ENCODE data around the gene SLC2A13. TPM values are rescaled to one million over a fixed set of nuclear protein-coding genes. Genes with fewer than 3 reads are reported as not detected.
A peak's percentile ranks its signal among the peaks of the same experiment; 100 is the strongest.
"Not testable (repeated sequence)": the region's sequence is repeated elsewhere in the genome, so short reads cannot be mapped to it uniquely, and the experiment has no call there.

SLC2A13 gene
- total and polyA plus RNA-seq, 3 donors from 2014 or later, result 3.3 to 19.8 (median 18.0) TPM

DNA sequence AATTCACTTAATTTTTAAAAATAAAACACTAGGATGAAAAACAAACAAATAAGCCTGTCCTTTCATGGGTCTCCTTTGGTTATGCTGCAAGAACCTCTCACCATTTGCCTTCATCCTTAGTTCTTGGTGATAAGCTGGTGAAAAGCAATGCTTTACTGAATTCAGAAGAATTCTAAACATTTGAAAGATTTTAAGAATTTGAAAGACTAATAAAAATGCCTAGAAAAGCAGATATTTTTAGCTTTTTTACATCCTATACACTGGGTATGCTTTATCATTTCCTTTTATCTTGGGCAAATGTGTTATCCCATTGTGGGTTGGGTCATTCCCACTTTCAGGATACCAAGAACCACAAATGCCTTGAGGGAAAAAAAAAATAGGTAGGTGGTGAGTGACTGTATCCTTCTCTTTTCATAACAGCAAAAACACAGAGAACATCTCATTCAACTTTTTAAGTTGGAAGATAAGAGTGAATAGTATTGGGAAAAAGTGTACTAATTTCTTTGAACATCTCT, 289.2 kb downstream of the SLC2A13 start:
- Histone ChIP-seq H3K9me3 (no peaks in the 10 kb centered on the region), H3K36me3 (ENCODE audit: low read depth, missing control alignments) (no peaks in the 10 kb centered on the region), H3K4me1 (no peaks in the 10 kb centered on the region), H3K4me3 (no peak overlapping the region), H3K27me3 (no peaks in the 10 kb centered on the region), H3K27ac (peak overlapping the region; percentile 5 to 69)
- intact Hi-C loops (cut with DNase I; ENCODE audit: low total_unique reads), result no loop called here
- DNase-seq, result no peak
- TF ChIP-seq, protein P1, sequence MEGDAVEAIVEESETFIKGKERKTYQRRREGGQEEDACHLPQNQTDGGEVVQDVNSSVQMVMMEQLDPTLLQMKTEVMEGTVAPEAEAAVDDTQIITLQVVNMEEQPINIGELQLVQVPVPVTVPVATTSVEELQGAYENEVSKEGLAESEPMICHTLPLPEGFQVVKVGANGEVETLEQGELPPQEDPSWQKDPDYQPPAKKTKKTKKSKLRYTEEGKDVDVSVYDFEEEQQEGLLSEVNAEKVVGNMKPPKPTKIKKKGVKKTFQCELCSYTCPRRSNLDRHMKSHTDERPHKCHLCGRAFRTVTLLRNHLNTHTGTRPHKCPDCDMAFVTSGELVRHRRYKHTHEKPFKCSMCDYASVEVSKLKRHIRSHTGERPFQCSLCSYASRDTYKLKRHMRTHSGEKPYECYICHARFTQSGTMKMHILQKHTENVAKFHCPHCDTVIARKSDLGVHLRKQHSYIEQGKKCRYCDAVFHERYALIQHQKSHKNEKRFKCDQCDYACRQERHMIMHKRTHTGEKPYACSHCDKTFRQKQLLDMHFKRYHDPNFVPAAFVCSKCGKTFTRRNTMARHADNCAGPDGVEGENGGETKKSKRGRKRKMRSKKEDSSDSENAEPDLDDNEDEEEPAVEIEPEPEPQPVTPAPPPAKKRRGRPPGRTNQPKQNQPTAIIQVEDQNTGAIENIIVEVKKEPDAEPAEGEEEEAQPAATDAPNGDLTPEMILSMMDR (IDR thresholded peaks at IDR 0.05), result no peak
- no peak for TF ChIP-seq POLR2A (IDR thresholded peaks at IDR 0.05)

DNA sequence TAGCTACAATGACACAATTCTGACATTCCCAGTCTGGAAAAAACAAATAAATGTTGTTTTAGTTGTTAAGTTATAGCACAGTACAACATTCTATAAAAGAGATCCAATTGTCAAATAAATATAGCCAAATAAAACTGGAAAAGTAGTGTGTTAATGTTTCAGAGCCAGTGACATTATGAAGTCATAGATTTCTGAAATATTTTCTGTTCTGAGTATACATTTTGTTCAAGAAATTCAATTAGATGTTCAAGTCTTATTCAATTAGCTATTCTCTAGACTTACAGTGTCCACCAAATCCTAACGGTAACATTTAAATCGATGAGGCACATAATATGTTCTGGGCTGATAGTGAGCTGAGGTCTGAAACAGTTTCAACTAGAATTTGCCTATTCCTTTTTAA, 290.1 kb downstream of the SLC2A13 start:
- WGBS, 2 donors, result 68 to 83% methylated on average over 2 of the region's 2 CpGs
- H3K27ac ChIP-seq, result peak overlapping the region in 1 of 2 donors; percentile 44
- no peak overlapping the region for H3K4me3 ChIP-seq

DNA sequence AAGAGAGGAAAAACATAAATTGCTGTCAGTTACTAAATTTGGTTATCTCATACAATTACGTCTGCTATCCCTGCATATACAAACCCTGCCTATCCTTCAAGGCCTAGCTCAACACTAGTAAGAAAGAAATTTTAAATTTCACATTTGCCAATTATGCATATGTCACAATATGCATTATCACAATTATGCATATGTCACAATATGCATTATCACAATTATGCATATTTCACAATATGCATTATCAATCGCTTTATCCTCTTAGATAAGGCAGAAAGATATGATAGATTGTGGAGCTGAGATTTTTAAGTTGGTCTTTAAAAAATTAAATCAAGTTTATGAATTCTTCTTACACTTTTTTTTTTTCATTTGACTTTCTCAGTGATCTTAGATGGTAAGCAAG, 291.3 kb downstream of the SLC2A13 start:
- H3K27me3 ChIP-seq, result no peaks in the 10 kb centered on the region
- intact Hi-C loops (cut with DNase I; ENCODE audit: low total_unique reads), result no loop called here
- 59 to 73% methylated on average over 2 of the region's 2 CpGs for WGBS, 2 donors
- no peak for DNase-seq
- H3K4me1 ChIP-seq, result no peaks in the 10 kb centered on the region
- H3K36me3 ChIP-seq (ENCODE audit: low read depth, missing control alignments), result no peaks in the 10 kb centered on the region
- TF ChIP-seq, protein P1 (IDR thresholded peaks at IDR 0.05), result no peak
- TF ChIP-seq POLR2A (IDR thresholded peaks at IDR 0.05), result no peak
- no peaks in the 10 kb centered on the region for H3K9me3 ChIP-seq
- no peak overlapping the region for H3K4me3 ChIP-seq
- H3K27ac ChIP-seq, result peak overlapping the region in 1 of 2 donors; percentile 44

More for the DNA sequence above, 290.1 kb downstream of the SLC2A13 start:
- no peaks in the 10 kb centered on the region for H3K36me3 ChIP-seq (ENCODE audit: low read depth, missing control alignments)
- H3K27me3 ChIP-seq, result no peaks in the 10 kb centered on the region
- H3K4me1 ChIP-seq, result no peaks in the 10 kb centered on the region
- DNase-seq, result no peak
- TF ChIP-seq POLR2A (IDR thresholded peaks at IDR 0.05), result no peak
- TF ChIP-seq, protein P1 (IDR thresholded peaks at IDR 0.05), result no peak
- intact Hi-C loops (cut with DNase I; ENCODE audit: low total_unique reads), result no loop called here
- no peaks in the 10 kb centered on the region for H3K9me3 ChIP-seq

DNA sequence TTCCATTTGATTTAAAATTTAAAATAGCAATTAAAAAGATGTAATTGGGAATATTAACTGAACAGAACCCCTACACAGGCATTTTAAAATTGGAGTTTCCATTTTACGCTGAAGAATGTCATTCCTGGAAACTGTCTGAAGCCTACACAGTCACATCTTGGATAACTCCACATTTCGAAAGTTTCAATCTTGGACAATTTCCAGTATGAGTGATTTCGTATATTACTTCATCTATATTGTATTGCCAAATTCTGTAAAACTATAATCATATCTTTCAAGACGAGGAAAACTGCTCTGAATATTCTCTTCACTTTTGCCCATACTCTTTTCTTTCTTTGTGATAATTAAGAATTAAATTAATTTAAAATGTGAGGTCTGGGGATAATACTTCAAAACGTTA, 292.1 kb downstream of the SLC2A13 start:
- Histone ChIP-seq H3K36me3 (ENCODE audit: low read depth, missing control alignments) (no peaks in the 10 kb centered on the region), H3K4me1 (no peaks in the 10 kb centered on the region), H3K27ac (peak overlapping the region in 1 of 2 donors; percentile 28), H3K4me3 (no peak overlapping the region), H3K9me3 (no peaks in the 10 kb centered on the region), H3K27me3 (no peaks in the 10 kb centered on the region)
- no peak for DNase-seq
- intact Hi-C loops (cut with DNase I; ENCODE audit: low total_unique reads), result no loop called here
- 54 to 74% methylated on average over 5 of the region's 5 CpGs for WGBS, 2 donors
- TF ChIP-seq POLR2A (IDR thresholded peaks at IDR 0.05), result no peak
- TF ChIP-seq, protein P1 (IDR thresholded peaks at IDR 0.05), result no peak

DNA sequence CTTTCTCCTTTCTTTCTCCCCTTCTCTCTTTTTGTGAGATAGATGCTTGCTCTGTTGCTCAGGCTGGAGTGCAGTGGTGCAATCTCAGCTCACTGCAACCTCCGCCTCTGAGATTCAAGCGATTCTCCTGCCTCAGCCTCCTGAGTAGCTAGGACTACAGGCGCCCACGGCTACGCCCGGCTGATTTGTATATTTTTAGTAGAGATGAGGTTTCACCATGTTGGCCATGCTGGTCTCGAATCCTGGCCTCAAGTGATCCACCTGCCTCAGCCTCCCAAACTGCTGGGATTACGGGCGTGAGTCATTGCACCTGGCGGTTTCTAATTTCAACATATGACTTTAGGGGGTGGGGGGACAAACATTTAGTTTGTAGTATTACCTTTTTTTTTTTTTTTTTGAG, 293.4 kb downstream of the SLC2A13 start:
- WGBS, 2 donors, result 98% methylated on average over 10 of the region's 10 CpGs
- H3K36me3 ChIP-seq (ENCODE audit: low read depth, missing control alignments); H3K27ac ChIP-seq; H3K27me3 ChIP-seq; H3K9me3 ChIP-seq; intact Hi-C loops (cut with DNase I; ENCODE audit: low total_unique reads); H3K4me3 ChIP-seq; H3K4me1 ChIP-seq; DNase-seq: not testable (repeated sequence)

All from testis (tissue), 3 donors.